ENCODE measurements around the gene DAAM1.

The DAAM1 gene

GRCh38 chr14:59208224-59208814 is 19.9 kb downstream of the DAAM1 start:
- Histone ChIP-seq H2AFZ (ENCODE audit: low read depth, low read length) (no peak overlapping the region), H4K20me1 (ENCODE audit: insufficient read depth, low read length) (peaks cover 9% of the 10 kb centered on the region; the same call in 1 of the 2 replicates), H3K27ac (ENCODE audit: low read length) (no peak overlapping the region), H3K27me3 (ENCODE audit: low read depth, low read length) (no peaks in the 10 kb centered on the region), H3K4me1 (ENCODE audit: low read length) (no peaks in the 10 kb centered on the region), H3K79me2 (ENCODE audit: low read length) (peaks cover 11% of the 10 kb centered on the region; the same call in 1 of the 2 replicates), H3K9me3 (ENCODE audit: insufficient read depth, low read length) (no peaks in the 10 kb centered on the region), H3K4me2 (ENCODE audit: low read length) (no peak overlapping the region), H3K36me3 (replicated peaks; ENCODE audit: low read depth, low read length) (no peaks in the 10 kb centered on the region), H3K9ac (ENCODE audit: low read length) (no peak overlapping the region), H3K4me3 (ENCODE audit: low read length) (no peak overlapping the region)
- no peak for TF ChIP-seq EZH2phosphoT487 (IDR thresholded peaks at IDR 0.05; ENCODE audit: low read depth)
- no peak for TF ChIP-seq CTCF (IDR thresholded peaks at IDR 0.05; ENCODE audit: low read depth, low read length)

GRCh38 chr14:59208954-59209353 is 20.5 kb downstream of the DAAM1 start:
- Histone ChIP-seq H3K4me2 (ENCODE audit: low read length) (no peak overlapping the region), H3K27me3 (ENCODE audit: low read depth, low read length) (no peaks in the 10 kb centered on the region), H3K79me2 (ENCODE audit: low read length) (peaks cover 14% of the 10 kb centered on the region; the same call in 1 of the 2 replicates), H3K27ac (ENCODE audit: low read length) (no peak overlapping the region), H3K4me1 (ENCODE audit: low read length) (no peaks in the 10 kb centered on the region), H3K9ac (ENCODE audit: low read length) (no peak overlapping the region), H2AFZ (ENCODE audit: low read depth, low read length) (no peak overlapping the region), H3K4me3 (ENCODE audit: low read length) (no peak overlapping the region), H3K9me3 (ENCODE audit: insufficient read depth, low read length) (no peaks in the 10 kb centered on the region), H3K36me3 (replicated peaks; ENCODE audit: low read depth, low read length) (peaks cover 2% of the 10 kb centered on the region), H4K20me1 (ENCODE audit: insufficient read depth, low read length) (peaks cover 8% of the 10 kb centered on the region; the same call in 1 of the 2 replicates)
- TF ChIP-seq CTCF (IDR thresholded peaks at IDR 0.05; ENCODE audit: low read depth, low read length) (no peak), EZH2phosphoT487 (IDR thresholded peaks at IDR 0.05; ENCODE audit: low read depth) (no peak)

- H4K20me1 ChIP-seq (ENCODE audit: insufficient read depth, low read length), result peaks cover 12% of the 10 kb centered on the region; the same call in 1 of the 2 replicates
- peaks cover 15% of the 10 kb centered on the region for H3K4me1 ChIP-seq (ENCODE audit: low read length)
- peaks cover 20% of the 10 kb centered on the region for H3K79me2 ChIP-seq (ENCODE audit: low read length)
- no peak overlapping the region for H3K9ac ChIP-seq (ENCODE audit: low read length)
- H3K4me2 ChIP-seq (ENCODE audit: low read length), result no peak overlapping the region
- H3K27me3 ChIP-seq (ENCODE audit: low read depth, low read length), result no peaks in the 10 kb centered on the region
- H3K36me3 ChIP-seq (replicated peaks; ENCODE audit: low read depth, low read length), result peaks cover 8% of the 10 kb centered on the region
- H3K4me3 ChIP-seq (ENCODE audit: low read length), result no peak overlapping the region
- H3K9me3 ChIP-seq (ENCODE audit: insufficient read depth, low read length), result no peaks in the 10 kb centered on the region
- H3K27ac ChIP-seq (ENCODE audit: low read length), result no peak overlapping the region
- TF ChIP-seq EZH2phosphoT487 (IDR thresholded peaks at IDR 0.05; ENCODE audit: low read depth), result no peak
- no peak overlapping the region for H2AFZ ChIP-seq (ENCODE audit: low read depth, low read length)
Observed at GRCh38 chr14:59210621-59211020, 22.2 kb downstream of the DAAM1 start.

GRCh38 chr14:59213368-59214315 is 25.2 kb downstream of the DAAM1 start:
- Histone ChIP-seq H3K79me2 (ENCODE audit: low read length) (peaks cover 33% of the 10 kb centered on the region), H3K4me1 (ENCODE audit: low read length) (peaks cover 18% of the 10 kb centered on the region), H3K4me2 (ENCODE audit: low read length) (no peak overlapping the region)

More at GRCh38 chr14:59213368-59214315, 25.2 kb downstream of the DAAM1 start:
- peaks cover 18% of the 10 kb centered on the region; the same call in 1 of the 2 replicates for H4K20me1 ChIP-seq (ENCODE audit: insufficient read depth, low read length)
- no peaks in the 10 kb centered on the region for H3K9me3 ChIP-seq (ENCODE audit: insufficient read depth, low read length)
- H3K27me3 ChIP-seq (ENCODE audit: low read depth, low read length), result no peaks in the 10 kb centered on the region
- no peak for TF ChIP-seq EZH2phosphoT487 (IDR thresholded peaks at IDR 0.05; ENCODE audit: low read depth)
- no peak for TF ChIP-seq CTCF (IDR thresholded peaks at IDR 0.05; ENCODE audit: low read depth, low read length)
- no peak overlapping the region for H3K9ac ChIP-seq (ENCODE audit: low read length)
- no peak overlapping the region for H3K27ac ChIP-seq (ENCODE audit: low read length)
- no peak overlapping the region for H2AFZ ChIP-seq (ENCODE audit: low read depth, low read length)
- peaks cover 8% of the 10 kb centered on the region for H3K36me3 ChIP-seq (replicated peaks; ENCODE audit: low read depth, low read length)
- no peak overlapping the region for H3K4me3 ChIP-seq (ENCODE audit: low read length)
